Right atrium auricular region (tissue), 2 donors: ENCODE data around the gene MYO10. TPM values are rescaled to one million over a fixed set of nuclear protein-coding genes. Genes with fewer than 3 reads are reported as not detected.

Source experiments
- DNase-seq: peaks from one replicate; pipeline ENCODE4 v3.0.0-alpha.2; 2019; ENCODE audit warnings: low spot score
- H3K27ac ChIP-seq, 2 donors: fragments of 200-600 bp; sonication (generic); 1 replicate in 1 of 2; 2 replicates in 1 of 2; pipeline ENCODE4 v1.5.1; 2016 to 2019
- H3K27me3 ChIP-seq, 2 donors: fragments of 200-600 bp; sonication (generic); one replicate each; pipeline versions ENCODE4 v1.5.1 to v1.6.0; 2017 to 2019
- H3K36me3 ChIP-seq: fragments of 200-600 bp; sonication (generic); one replicate; pipeline ENCODE4 v1.5.1; 2016
- H3K4me1 ChIP-seq, 2 donors: fragments of 200-600 bp; sonication (generic); one replicate each; pipeline versions ENCODE4 v1.5.1 to v1.6.0; 2017 to 2019
- H3K4me3 ChIP-seq, 2 donors: fragments of 200-600 bp; sonication (generic); 1 replicate in 1 of 2; 2 replicates in 1 of 2; pipeline ENCODE4 v1.5.1; 2017 to 2019; ENCODE audit warnings: mild to moderate bottlenecking in 1 of 2, moderate library complexity in 1 of 2
- H3K9me3 ChIP-seq, 2 donors: fragments of 200-600 bp; sonication (generic); one replicate each; pipeline ENCODE4 v1.5.1; 2019
- CTCF ChIP-seq, 2 donors: fragments of 200-600 bp; sonication (generic); IDR thresholded peaks; one replicate each; pipeline ENCODE4 v1.5.1; 2019; ENCODE audit warnings: antibody characterized with exemption in 2 of 2
- total RNA-seq, 2 donors: library from RNA; depleted of rRNA; stranded (reverse); fragments of >200 nt; gene quantifications; one replicate each; pipeline ENCODE4 v1.1.0, GENCODE V29; 2016

The MYO10 gene
- total RNA-seq, 2 donors from 2014 or later: 3.8 to 5.5 TPM

DNA sequence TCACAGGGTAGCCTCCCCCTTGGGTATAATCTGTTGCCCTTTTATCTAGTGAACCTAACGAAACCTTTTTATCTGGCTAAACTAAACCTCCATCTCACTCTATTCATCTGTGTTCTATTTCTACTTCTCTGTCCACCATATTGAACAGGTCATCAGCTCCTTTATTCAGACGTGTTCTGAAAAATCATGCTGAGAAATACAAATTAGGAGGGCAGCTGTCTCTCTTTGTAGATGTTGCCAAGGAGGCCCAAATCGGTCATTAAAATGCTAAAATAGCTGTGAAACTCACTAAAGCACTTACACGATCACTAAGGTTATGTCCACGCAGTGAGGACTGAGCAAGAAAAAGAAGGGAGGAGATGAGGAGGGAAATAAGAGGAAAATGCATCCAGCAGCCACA, 203.7 kb downstream of the MYO10 start:
- no peak for DNase-seq
- Histone ChIP-seq H3K4me3 (no peak overlapping the region), H3K4me1 (peaks cover 0 to 10% of the 10 kb centered on the region in 2 donors), H3K9me3 (no peaks in the 10 kb centered on the region), H3K36me3 (no peaks in the 10 kb centered on the region), H3K27me3 (no peaks in the 10 kb centered on the region), H3K27ac (no peak overlapping the region)
- no peak for TF ChIP-seq CTCF (IDR thresholded peaks at IDR 0.05)

- Histone ChIP-seq H3K4me1 (peaks cover 0 to 11% of the 10 kb centered on the region in 2 donors), H3K9me3 (no peaks in the 10 kb centered on the region), H3K36me3 (no peaks in the 10 kb centered on the region), H3K27me3 (no peaks in the 10 kb centered on the region), H3K4me3 (no peak overlapping the region), H3K27ac (no peak overlapping the region)
- TF ChIP-seq CTCF (IDR thresholded peaks at IDR 0.05): no peak
- DNase-seq: no peak
Measured at GRCh38 chr5:16727755-16728325, 208.2 kb downstream of the MYO10 start.

DNA sequence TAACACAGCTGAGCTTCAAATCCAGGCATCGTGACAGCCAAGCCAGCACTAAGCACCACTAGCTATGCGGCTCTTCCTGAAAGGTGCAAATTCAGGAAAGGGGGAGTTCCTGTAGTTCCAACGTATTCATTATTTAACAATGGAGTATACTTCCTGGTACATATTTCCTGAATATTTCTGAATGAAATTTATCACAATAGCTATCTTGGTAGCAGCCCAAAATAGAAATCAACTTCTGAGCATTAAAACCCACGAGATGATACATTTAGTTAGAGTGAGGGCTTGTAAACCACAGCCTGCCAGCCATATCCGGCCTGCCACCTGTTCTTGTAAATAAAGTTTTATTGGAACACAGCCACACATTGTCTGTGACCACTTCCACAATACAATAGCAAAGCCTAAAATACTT, 209.5 kb downstream of the MYO10 start:
- no peak for DNase-seq
- Histone ChIP-seq H3K4me1 (peaks cover 0 to 11% of the 10 kb centered on the region in 2 donors), H3K36me3 (no peaks in the 10 kb centered on the region), H3K4me3 (no peak overlapping the region), H3K27ac (no peak overlapping the region), H3K9me3 (no peaks in the 10 kb centered on the region), H3K27me3 (no peaks in the 10 kb centered on the region)
- TF ChIP-seq CTCF (IDR thresholded peaks at IDR 0.05): no peak

- H3K4me3 ChIP-seq: no peak overlapping the region
- H3K27ac ChIP-seq: no peak overlapping the region
- TF ChIP-seq CTCF (IDR thresholded peaks at IDR 0.05): no peak
- H3K27me3 ChIP-seq: no peaks in the 10 kb centered on the region
- no peaks in the 10 kb centered on the region for H3K9me3 ChIP-seq
- DNase-seq: no peak
- peaks cover 0 to 11% of the 10 kb centered on the region in 2 donors for H3K4me1 ChIP-seq
- H3K36me3 ChIP-seq: no peaks in the 10 kb centered on the region
Measured at GRCh38 chr5:16725575-16725974, 210.5 kb downstream of the MYO10 start.

GRCh38 chr5:16723821-16724220, 212.3 kb downstream of the MYO10 start:
- Histone ChIP-seq H3K4me1 (peaks cover 0 to 11% of the 10 kb centered on the region in 2 donors), H3K9me3 (no peaks in the 10 kb centered on the region), H3K27me3 (no peaks in the 10 kb centered on the region), H3K27ac (no peak overlapping the region), H3K4me3 (no peak overlapping the region), H3K36me3 (no peaks in the 10 kb centered on the region)
- TF ChIP-seq CTCF (IDR thresholded peaks at IDR 0.05): no peak
- no peak for DNase-seq

GRCh38 chr5:16722097-16722495, 214.0 kb downstream of the MYO10 start:
- Histone ChIP-seq H3K4me1 (no peaks in the 10 kb centered on the region), H3K9me3 (no peaks in the 10 kb centered on the region), H3K36me3 (no peaks in the 10 kb centered on the region), H3K27ac (no peak overlapping the region), H3K4me3 (no peak overlapping the region), H3K27me3 (no peaks in the 10 kb centered on the region)
- DNase-seq: no peak
- no peak for TF ChIP-seq CTCF (IDR thresholded peaks at IDR 0.05)
